Activated CD4-positive, alpha-beta T cell treated with anti-CD3 and anti-CD28 coated beads for 4 hours (primary cell): Measurements from ENCODE around the gene ASPSCR1.
"Not testable (repeated sequence)": the region's sequence is repeated elsewhere in the genome, so short reads cannot be mapped to it uniquely, and the experiment has no call there.

Experiments
- DNase-seq, 2 donors: peaks; one replicate each; pipeline ENCODE4 v3.0.0-alpha.2; 2020

The ASPSCR1 gene

GRCh38 chr17:82025401-82026107 is 48.1 kb downstream of the ASPSCR1 start:
- DNase-seq: no peak

- DNase-seq: no peak
Observed at GRCh38 chr17:82028246-82028645, 50.8 kb downstream of the ASPSCR1 start.

GRCh38 chr17:82028966-82029365 is 51.5 kb downstream of the ASPSCR1 start:
- no peak for DNase-seq

GRCh38 chr17:82029391-82029790 is 52.0 kb downstream of the ASPSCR1 start:
- no peak for DNase-seq

GRCh38 chr17:82029990-82030469 is 52.6 kb downstream of the ASPSCR1 start:
- DNase-seq: no peak

- DNase-seq: peak; percentile 76 to 78
Observed at GRCh38 chr17:82030470-82031302, 53.3 kb downstream of the ASPSCR1 start.

- no peak for DNase-seq
Observed at GRCh38 chr17:82031303-82031884, 54.0 kb downstream of the ASPSCR1 start, which contains the start of gene RAC3. TSS of gene RAC3 (plus strand) at chr17:82031678. CDS start at chr17:82031762, 84 bp downstream.

GRCh38 chr17:82031885-82032627 is 54.6 kb downstream of the ASPSCR1 start:
- DNase-seq: peak; percentile 34 to 42

GRCh38 chr17:82033359-82034085 is 56.1 kb downstream of the ASPSCR1 start:
- DNase-seq: no peak

- no peak for DNase-seq
Observed at GRCh38 chr17:82034371-82035011, 57.1 kb downstream of the ASPSCR1 start.

- DNase-seq: no peak
Observed at GRCh38 chr17:82035488-82035887, 58.1 kb downstream of the ASPSCR1 start.

GRCh38 chr17:82035956-82036633 is 58.7 kb downstream of the ASPSCR1 start:
- DNase-seq: no peak

- no peak for DNase-seq
Observed at GRCh38 chr17:82036634-82037091, 59.2 kb downstream of the ASPSCR1 start.

GRCh38 chr17:82037092-82037888 is 59.9 kb downstream of the ASPSCR1 start, which contains the start of gene DCXR:
TSS of gene DCXR (minus strand) at chr17:82037697. CDS start at chr17:82037682, 15 bp downstream.
- DNase-seq: peak; percentile 90

GRCh38 chr17:82037889-82038195 is 60.4 kb downstream of the ASPSCR1 start:
- no peak for DNase-seq

GRCh38 chr17:82038796-82039409 is 61.5 kb downstream of the ASPSCR1 start:
- not testable (repeated sequence) for DNase-seq

- no peak for DNase-seq
Observed at GRCh38 chr17:82039695-82040299, 62.4 kb downstream of the ASPSCR1 start.

- no peak for DNase-seq
Observed at GRCh38 chr17:82041144-82041814, 63.9 kb downstream of the ASPSCR1 start.
